ENCODE results near the gene RAB42. TPM values are rescaled to one million over a fixed set of nuclear protein-coding genes. Genes with fewer than 3 reads are reported as not detected.

Gene RAB42
- total RNA-seq, 1 donor from 2014 or later = 2.5 TPM

GRCh38 chr1:28613175-28613574, 21.1 kb downstream of the RAB42 start:
- TF ChIP-seq POLR2A (IDR thresholded peaks at IDR 0.05) = no peak
- TF ChIP-seq CTCF (IDR thresholded peaks at IDR 0.05) = no peak
- TF ChIP-seq POLR2AphosphoS5 (IDR thresholded peaks at IDR 0.05; ENCODE audit: insufficient read depth in 1 of 2, low read depth in 1 of 2) = no peak
- no peaks in the 10 kb centered on the region for H3K4me1 ChIP-seq
- H3K36me3 ChIP-seq = peaks cover 0 to 61% of the 10 kb centered on the region in 2 donors
- intact Hi-C loops (cut with DNase I) = no loop called here
- H3K27ac ChIP-seq = no peak overlapping the region
- no peaks in the 10 kb centered on the region for H3K9me3 ChIP-seq
- no peaks in the 10 kb centered on the region for H3K27me3 ChIP-seq
- DNase-seq (ENCODE audit: extremely low spot score in 2 of 2) = no peak
- no peak overlapping the region for H3K4me3 ChIP-seq

- no peak overlapping the region for H3K4me3 ChIP-seq
- no peaks in the 10 kb centered on the region for H3K36me3 ChIP-seq
- H3K27ac ChIP-seq = no peak overlapping the region
- no peaks in the 10 kb centered on the region for H3K4me1 ChIP-seq
- TF ChIP-seq CTCF (IDR thresholded peaks at IDR 0.05) (no peak), POLR2AphosphoS5 (IDR thresholded peaks at IDR 0.05; ENCODE audit: insufficient read depth in 1 of 2, low read depth in 1 of 2) (no peak), POLR2A (IDR thresholded peaks at IDR 0.05) (no peak)
- H3K27me3 ChIP-seq = no peaks in the 10 kb centered on the region
- DNase-seq (ENCODE audit: extremely low spot score in 2 of 2) = no peak
- intact Hi-C loops (cut with DNase I) = no loop called here
- H3K9me3 ChIP-seq = no peaks in the 10 kb centered on the region
Observed at GRCh38 chr1:28631713-28632112, 39.6 kb downstream of the RAB42 start.

- intact Hi-C loops (cut with DNase I) = no loop called here
- TF ChIP-seq POLR2AphosphoS5 (IDR thresholded peaks at IDR 0.05; ENCODE audit: insufficient read depth in 1 of 2, low read depth in 1 of 2) (no peak), CTCF (IDR thresholded peaks at IDR 0.05) (no peak), POLR2A (IDR thresholded peaks at IDR 0.05) (no peak)
- no peak for DNase-seq (ENCODE audit: extremely low spot score in 2 of 2)
Observed at GRCh38 chr1:28632560-28632959, 40.5 kb downstream of the RAB42 start.

GRCh38 chr1:28640766-28641165, 48.7 kb downstream of the RAB42 start:
- H3K27me3 ChIP-seq = no peaks in the 10 kb centered on the region
- H3K27ac ChIP-seq = no peak overlapping the region
- intact Hi-C loops (cut with DNase I) = loop anchor here (10.0 kb wide), 2 partner anchors 94 to 234 kb away; partner anchors contain the start of gene YTHDF2
- H3K36me3 ChIP-seq = no peaks in the 10 kb centered on the region
- TF ChIP-seq POLR2AphosphoS5 (IDR thresholded peaks at IDR 0.05; ENCODE audit: insufficient read depth in 1 of 2, low read depth in 1 of 2) (no peak), POLR2A (IDR thresholded peaks at IDR 0.05) (no peak), CTCF (IDR thresholded peaks at IDR 0.05) (no peak)
- DNase-seq (ENCODE audit: extremely low spot score in 2 of 2) = no peak
- no peak overlapping the region for H3K4me3 ChIP-seq
- H3K9me3 ChIP-seq = no peaks in the 10 kb centered on the region
- H3K4me1 ChIP-seq = peaks cover 44% of the 10 kb centered on the region

More at GRCh38 chr1:28632560-28632959, 40.5 kb downstream of the RAB42 start:
- no peak overlapping the region for H3K4me3 ChIP-seq
- no peaks in the 10 kb centered on the region for H3K27me3 ChIP-seq
- no peaks in the 10 kb centered on the region for H3K9me3 ChIP-seq
- H3K36me3 ChIP-seq = no peaks in the 10 kb centered on the region
- no peaks in the 10 kb centered on the region for H3K4me1 ChIP-seq
- no peak overlapping the region for H3K27ac ChIP-seq

GRCh38 chr1:28642056-28642846, 50.2 kb downstream of the RAB42 start:
- H3K4me1 ChIP-seq = peaks cover 45% of the 10 kb centered on the region

More at GRCh38 chr1:28642056-28642846, 50.2 kb downstream of the RAB42 start:
- H3K4me3 ChIP-seq = peak overlapping the region; percentile 92
- TF ChIP-seq POLR2AphosphoS5 (IDR thresholded peaks at IDR 0.05; ENCODE audit: insufficient read depth in 1 of 2, low read depth in 1 of 2) = no peak
- TF ChIP-seq POLR2A (IDR thresholded peaks at IDR 0.05) = no peak
- TF ChIP-seq CTCF (IDR thresholded peaks at IDR 0.05) = no peak
- H3K27ac ChIP-seq = peak overlapping the region; percentile 90
- H3K36me3 ChIP-seq = no peaks in the 10 kb centered on the region
- DNase-seq (ENCODE audit: extremely low spot score in 2 of 2) = no peak
- no peaks in the 10 kb centered on the region for H3K9me3 ChIP-seq
- no peaks in the 10 kb centered on the region for H3K27me3 ChIP-seq
- intact Hi-C loops (cut with DNase I) = loop anchor here (10.0 kb wide), 2 partner anchors 93 to 233 kb away; partner anchors contain the start of gene YTHDF2

Data from vagina (tissue), 2 donors.